Fibroblast of lung (primary cell): Measurements from ENCODE around the gene ARID1B. TPM values are rescaled to one million over a fixed set of nuclear protein-coding genes. Genes with fewer than 3 reads are reported as not detected.
A peak's percentile ranks its signal among the peaks of the same experiment; 100 is the strongest.

Experiments
- DNase-seq, 2 donors: peaks; one replicate each; pipeline versions ENCODE4 v3.0.0 to v3.0.0-alpha.2; 2010; ENCODE audit warnings: low read depth in 2 of 2
- H2AFZ ChIP-seq: 2 replicates; pipeline ENCODE4 v1.5.1; 2012; ENCODE audit warnings: low read length, control low read depth, inconsistent platforms
- H3K27ac ChIP-seq: 2 replicates; pipeline ENCODE4 v1.5.1; 2011; ENCODE audit warnings: low read length, control low read depth; ENCODE audit not compliant: insufficient read depth
- H3K27me3 ChIP-seq: 2 replicates; pipeline ENCODE4 v1.5.1; 2011; ENCODE audit warnings: mild to moderate bottlenecking, low read length; ENCODE audit not compliant: control insufficient read depth, insufficient read depth
- H3K36me3 ChIP-seq: 2 replicates; pipeline ENCODE4 v1.5.1; 2011; ENCODE audit warnings: low read length; ENCODE audit not compliant: control insufficient read depth, insufficient read depth
- H3K4me1 ChIP-seq: 2 replicates; pipeline ENCODE4 v1.5.1; 2011; ENCODE audit warnings: low read length; ENCODE audit not compliant: control insufficient read depth, insufficient read depth; ENCODE audit errors: extremely low read depth
- H3K4me2 ChIP-seq: 2 replicates; pipeline ENCODE4 v1.5.1; 2011; ENCODE audit warnings: low read length, control low read depth; ENCODE audit not compliant: insufficient read depth; ENCODE audit errors: extremely low read depth
- H3K4me3 ChIP-seq, 4 experiments: fragments of 200-600 bp in 1 of 4; sonication (generic) in 1 of 4; replicated peaks in 1 of 4; 2 replicates each; pipeline ENCODE4 v1.5.1; 2011 to 2016; ENCODE audit warnings: low read length in 4 of 4, low read depth in 3 of 4, mild to moderate bottlenecking in 3 of 4, control low read depth in 2 of 4, inconsistent platforms in 1 of 4, mixed read lengths in 1 of 4; ENCODE audit not compliant: insufficient read depth in 1 of 4; ENCODE audit errors: control extremely low read depth in 1 of 4
- H3K79me2 ChIP-seq: 2 replicates; pipeline ENCODE4 v1.5.1; 2012; ENCODE audit warnings: mild to moderate bottlenecking, low read length, inconsistent platforms; ENCODE audit not compliant: control insufficient read depth, insufficient read depth
- H3K9ac ChIP-seq: 2 replicates; pipeline ENCODE4 v1.5.1; 2011; ENCODE audit warnings: mild to moderate bottlenecking, low read length, control low read depth; ENCODE audit not compliant: insufficient read depth
- H3K9me3 ChIP-seq: 2 replicates; pipeline ENCODE4 v1.5.1; 2012; ENCODE audit warnings: low read depth, low read length; ENCODE audit not compliant: control insufficient read depth, insufficient read depth
- H4K20me1 ChIP-seq: 2 replicates; pipeline ENCODE4 v1.5.1; 2011; ENCODE audit warnings: low read length; ENCODE audit not compliant: control insufficient read depth, insufficient read depth; ENCODE audit errors: extremely low read depth
- EZH2 ChIP-seq: IDR thresholded peaks from 2 replicates; pipeline ENCODE4 v1.5.1; 2012; ENCODE audit warnings: low read length, control low read depth, mild to moderate bottlenecking; ENCODE audit errors: missing control alignments
- polyA plus RNA-seq, 2 donors: library from polyadenylated mRNA; depleted of rRNA in 1 of 2; stranded (reverse) in 1 of 2; unstranded in 1 of 2; fragments of >200 nt; gene quantifications; 2 replicates each; pipeline ENCODE4 v1.2.1, GENCODE V29; 2011 to 2012; ENCODE audit warnings: missing spikeins in 1 of 2
- total RNA-seq: library from RNA; depleted of rRNA; stranded (reverse); fragments of >200 nt; gene quantifications from 2 replicates; pipeline ENCODE4 v1.2.1, GENCODE V29; 2014
- TF ChIP-seq, protein P1 (sequence below), 2 donors: IDR thresholded peaks in 1 of 2; conservative IDR thresholded peaks in 1 of 2; 1 replicate in 1 of 2; 2 replicates in 1 of 2; pipeline ENCODE4 v1.5.1; 2011 to 2012; ENCODE audit warnings: low read length in 2 of 2, control low read depth in 1 of 2, inconsistent platforms in 1 of 2, low read depth in 1 of 2, mild to moderate bottlenecking in 1 of 2

The ARID1B gene
- total and polyA plus RNA-seq, 2 donors (not counting 1 experiment from before 2014, with no cell fraction given), result 15.4 to 41.9 TPM

GRCh38 chr6:157024745-157025144 lies 247.6 kb downstream of the ARID1B start:
- H2AFZ ChIP-seq, result no peak overlapping the region
- H3K4me2 ChIP-seq, result no peak overlapping the region
- H3K9me3 ChIP-seq, result no peaks in the 10 kb centered on the region
- no peak overlapping the region for H3K27ac ChIP-seq
- DNase-seq, result no peak
- no peak overlapping the region for H3K4me3 ChIP-seq
- no peaks in the 10 kb centered on the region for H3K36me3 ChIP-seq
- peaks cover 2% of the 10 kb centered on the region for H3K4me1 ChIP-seq
- H3K27me3 ChIP-seq, result no peaks in the 10 kb centered on the region
- no peak for TF ChIP-seq EZH2
- TF ChIP-seq, protein P1, sequence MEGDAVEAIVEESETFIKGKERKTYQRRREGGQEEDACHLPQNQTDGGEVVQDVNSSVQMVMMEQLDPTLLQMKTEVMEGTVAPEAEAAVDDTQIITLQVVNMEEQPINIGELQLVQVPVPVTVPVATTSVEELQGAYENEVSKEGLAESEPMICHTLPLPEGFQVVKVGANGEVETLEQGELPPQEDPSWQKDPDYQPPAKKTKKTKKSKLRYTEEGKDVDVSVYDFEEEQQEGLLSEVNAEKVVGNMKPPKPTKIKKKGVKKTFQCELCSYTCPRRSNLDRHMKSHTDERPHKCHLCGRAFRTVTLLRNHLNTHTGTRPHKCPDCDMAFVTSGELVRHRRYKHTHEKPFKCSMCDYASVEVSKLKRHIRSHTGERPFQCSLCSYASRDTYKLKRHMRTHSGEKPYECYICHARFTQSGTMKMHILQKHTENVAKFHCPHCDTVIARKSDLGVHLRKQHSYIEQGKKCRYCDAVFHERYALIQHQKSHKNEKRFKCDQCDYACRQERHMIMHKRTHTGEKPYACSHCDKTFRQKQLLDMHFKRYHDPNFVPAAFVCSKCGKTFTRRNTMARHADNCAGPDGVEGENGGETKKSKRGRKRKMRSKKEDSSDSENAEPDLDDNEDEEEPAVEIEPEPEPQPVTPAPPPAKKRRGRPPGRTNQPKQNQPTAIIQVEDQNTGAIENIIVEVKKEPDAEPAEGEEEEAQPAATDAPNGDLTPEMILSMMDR (conservative IDR thresholded peaks at IDR 0.05 in 1 of 2, IDR thresholded peaks at IDR 0.05 in 1 of 2; ENCODE audit: low read depth in 1 of 2, low read length in 2 of 2), result no peak
- H3K9ac ChIP-seq, result no peak overlapping the region
- no peaks in the 10 kb centered on the region for H4K20me1 ChIP-seq
- peaks cover 18% of the 10 kb centered on the region for H3K79me2 ChIP-seq

DNA sequence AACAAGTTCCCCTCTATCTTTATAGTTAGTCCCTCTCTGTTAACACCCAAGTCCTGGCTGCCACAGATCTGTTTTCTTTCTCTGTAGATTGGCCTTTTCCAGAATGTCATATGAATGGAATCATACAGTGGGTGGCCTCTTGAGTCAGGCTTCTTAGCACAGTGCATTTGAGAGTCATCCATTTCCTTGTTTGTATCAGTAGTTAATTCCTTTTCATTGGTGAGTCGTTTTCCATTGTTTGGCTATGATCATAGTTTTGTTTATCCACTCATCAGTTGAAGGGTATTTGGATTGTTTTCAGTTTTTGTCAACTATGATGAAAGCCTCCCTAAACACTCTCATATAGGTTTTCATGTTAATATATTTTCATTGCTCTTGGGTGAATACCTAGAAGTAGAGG lies 248.3 kb downstream of the ARID1B start:
- Histone ChIP-seq H3K4me2 (no peak overlapping the region), H3K79me2 (peaks cover 16% of the 10 kb centered on the region)

DNA sequence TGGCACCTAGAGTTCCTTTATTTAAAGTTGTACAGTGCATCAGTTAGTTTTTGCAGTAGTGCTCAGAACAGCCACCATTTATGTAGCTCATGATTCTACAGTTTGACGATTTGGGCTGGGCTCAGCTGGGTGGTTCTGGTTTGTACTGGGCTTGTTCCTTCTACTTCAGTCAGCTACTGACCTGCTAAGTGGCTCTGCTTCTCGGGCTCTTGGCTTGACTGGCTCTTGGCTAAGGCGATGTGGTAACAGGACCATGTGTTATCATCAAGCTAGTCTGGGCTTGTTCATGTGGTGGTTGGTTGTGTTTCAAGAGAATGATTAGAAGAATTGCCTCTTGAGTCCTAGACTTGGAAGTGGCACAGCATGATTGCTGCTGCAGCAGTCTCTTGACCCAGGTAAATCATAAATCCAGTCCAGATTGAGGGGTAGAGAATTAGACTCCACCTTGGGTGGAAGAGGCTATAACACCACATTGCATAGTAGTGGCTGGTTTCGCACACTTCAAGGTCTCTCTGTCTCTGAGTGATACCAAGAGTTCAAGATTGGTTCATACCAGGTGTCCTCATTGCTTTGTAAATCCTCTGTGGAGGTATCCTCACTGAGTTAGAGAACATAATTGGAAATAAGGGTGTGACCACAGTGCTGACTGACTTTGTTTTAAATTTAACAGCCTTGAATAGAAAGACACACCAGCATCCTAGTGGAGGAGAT lies 253.0 kb downstream of the ARID1B start:
- Histone ChIP-seq H3K79me2 (peaks cover 7% of the 10 kb centered on the region), H2AFZ (no peak overlapping the region), H3K9ac (no peak overlapping the region), H3K4me3 (no peak overlapping the region), H4K20me1 (no peaks in the 10 kb centered on the region), H3K27ac (no peak overlapping the region), H3K4me1 (no peaks in the 10 kb centered on the region), H3K27me3 (no peaks in the 10 kb centered on the region), H3K9me3 (no peaks in the 10 kb centered on the region), H3K36me3 (no peaks in the 10 kb centered on the region), H3K4me2 (no peak overlapping the region)
- peak in 1 of 2 donors; percentile 7 for DNase-seq
- TF ChIP-seq, protein P1 (conservative IDR thresholded peaks at IDR 0.05 in 1 of 2, IDR thresholded peaks at IDR 0.05 in 1 of 2; ENCODE audit: low read depth in 1 of 2, low read length in 2 of 2), result no peak
- no peak for TF ChIP-seq EZH2

More for the DNA sequence above, 248.3 kb downstream of the ARID1B start:
- Histone ChIP-seq H3K27me3 (no peaks in the 10 kb centered on the region), H3K36me3 (no peaks in the 10 kb centered on the region), H4K20me1 (no peaks in the 10 kb centered on the region), H2AFZ (no peak overlapping the region), H3K4me3 (no peak overlapping the region), H3K4me1 (peaks cover 2% of the 10 kb centered on the region), H3K9ac (no peak overlapping the region), H3K9me3 (no peaks in the 10 kb centered on the region), H3K27ac (no peak overlapping the region)
- peak in 1 of 2 donors; percentile 22 for DNase-seq
- TF ChIP-seq, protein P1 (conservative IDR thresholded peaks at IDR 0.05 in 1 of 2, IDR thresholded peaks at IDR 0.05 in 1 of 2; ENCODE audit: low read depth in 1 of 2, low read length in 2 of 2), result no peak
- TF ChIP-seq EZH2, result no peak
